Hypothalamus (tissue), 51 donors: ENCODE results near the gene HFM1.
A peak's percentile ranks its signal among the peaks of the same experiment; 100 is the strongest.
"Not testable (repeated sequence)": the region's sequence is repeated elsewhere in the genome, so short reads cannot be mapped to it uniquely, and the experiment has no call there.

Experiments used
- DNase-seq, 51 donors: peaks; one replicate each; lab custom pipeline; 2025; lab: John Stamatoyannopoulos, UW

HFM1 gene

GRCh38 chr1:91404151-91405012 is at the start of gene HFM1:
TSS of gene HFM1 (minus strand) at chr1:91404837. CDS start at chr1:91401082, 3,755 bp downstream.
- peak in 49 of 51 donors; percentile 2 to 81 (median 60) for DNase-seq

GRCh38 chr1:91454136-91454535 is 49.5 kb upstream of the HFM1 start:
- no peak for DNase-seq

- DNase-seq: no peak
Observed at GRCh38 chr1:91450260-91450659, 45.6 kb upstream of the HFM1 start.

- not testable (repeated sequence) for DNase-seq
Observed at GRCh38 chr1:91447782-91448181, 43.1 kb upstream of the HFM1 start.

GRCh38 chr1:91441980-91442379 is 37.3 kb upstream of the HFM1 start:
- DNase-seq: not testable (repeated sequence)

- DNase-seq: no peak
Observed at GRCh38 chr1:91440847-91441246, 36.2 kb upstream of the HFM1 start.

GRCh38 chr1:91439016-91439415 is 34.4 kb upstream of the HFM1 start:
- no peak for DNase-seq

GRCh38 chr1:91428182-91428798 is 23.7 kb upstream of the HFM1 start:
- DNase-seq: no peak

GRCh38 chr1:91427741-91428140 is 23.1 kb upstream of the HFM1 start:
- no peak for DNase-seq

- DNase-seq: not testable (repeated sequence)
Observed at GRCh38 chr1:91422523-91422922, 17.9 kb upstream of the HFM1 start.

- no peak for DNase-seq
Observed at GRCh38 chr1:91412371-91412770, 7.7 kb upstream of the HFM1 start.

- no peak for DNase-seq
Observed at GRCh38 chr1:91406773-91407389, 2.2 kb upstream of the HFM1 start.

GRCh38 chr1:91402023-91402422 is 2.6 kb downstream of the HFM1 start:
- no peak for DNase-seq

- no peak for DNase-seq
Observed at GRCh38 chr1:91400133-91400725, 4.4 kb downstream of the HFM1 start.

- no peak for DNase-seq
Observed at GRCh38 chr1:91398291-91398690, 6.3 kb downstream of the HFM1 start.

GRCh38 chr1:91397605-91398004 is 7.0 kb downstream of the HFM1 start:
- peak in 2 of 51 donors; percentile 1 for DNase-seq

- no peak for DNase-seq
Observed at GRCh38 chr1:91393042-91393441, 11.6 kb downstream of the HFM1 start.

GRCh38 chr1:91386109-91386508 is 18.5 kb downstream of the HFM1 start:
- no peak for DNase-seq

GRCh38 chr1:91383456-91383855 is 21.2 kb downstream of the HFM1 start:
- DNase-seq: no peak

GRCh38 chr1:91381844-91382243 is 22.8 kb downstream of the HFM1 start:
- DNase-seq: no peak

GRCh38 chr1:91374086-91374485 is 30.6 kb downstream of the HFM1 start:
- no peak for DNase-seq
